H1 (cell line): ENCODE results near the gene GLP1R.

Experiments
- CHD1 ChIP-seq: IDR thresholded peaks from 2 replicates; pipeline ENCODE4 v1.6.1; 2012; ENCODE audit warnings: low read depth, low read length, improper control_type of control experiment
- EP300 ChIP-seq, 2 experiments: IDR thresholded peaks; 1 replicate in 1 of 2; 2 replicates in 1 of 2; pipeline ENCODE4 v1.6.1; 2011 to 2012; ENCODE audit warnings: low read depth in 2 of 2, low read length in 2 of 2, mild to moderate bottlenecking in 2 of 2, borderline replicate concordance in 1 of 2, inconsistent platforms in 1 of 2, moderate library complexity in 1 of 2
- EZH2 ChIP-seq: fragments of 200-600 bp; sonication (generic); IDR thresholded peaks from 2 replicates; pipeline ENCODE4 v1.7.1; 2012; ENCODE audit warnings: low read depth, mild to moderate bottlenecking, moderate library complexity, low read length, inconsistent platforms; ENCODE audit not compliant: severe bottlenecking
- GABPA ChIP-seq: IDR thresholded peaks from 2 replicates; pipeline ENCODE4 v1.6.1; 2011; ENCODE audit warnings: mild to moderate bottlenecking, low read length, moderate library complexity, borderline replicate concordance; ENCODE audit not compliant: insufficient read depth
- KDM1A ChIP-seq: fragments of 200-600, 300-600 bp; sonication (generic); IDR thresholded peaks from 2 replicates; pipeline ENCODE4 v1.7.1; 2016; ENCODE audit warnings: mild to moderate bottlenecking, low read length, borderline replicate concordance
- MAFK ChIP-seq: IDR thresholded peaks from 2 replicates; pipeline ENCODE4 v1.6.1; 2012; ENCODE audit warnings: low read depth, mild to moderate bottlenecking, improper control_type of control experiment, low read length
- POLR2A ChIP-seq, 2 experiments: IDR thresholded peaks; 1 replicate in 1 of 2; 2 replicates in 1 of 2; pipeline ENCODE4 v1.6.1; 2011; ENCODE audit warnings: low read depth in 2 of 2, low read length in 2 of 2, mild to moderate bottlenecking in 2 of 2; ENCODE audit errors: control extremely low read depth in 1 of 2
- POLR2AphosphoS5 ChIP-seq: IDR thresholded peaks from 2 replicates; pipeline ENCODE4 v1.6.1; 2011; ENCODE audit warnings: low read depth, low read length
- RBBP5 ChIP-seq: IDR thresholded peaks from 2 replicates; pipeline ENCODE4 v1.7.1; 2012; ENCODE audit warnings: low read depth, mild to moderate bottlenecking, inconsistent platforms, low read length, moderate library complexity, borderline replicate concordance
- RFX5 ChIP-seq: IDR thresholded peaks from 2 replicates; pipeline ENCODE4 v1.6.1; 2011; ENCODE audit warnings: low read depth, low read length, improper control_type of control experiment, borderline replicate concordance
- TAF1 ChIP-seq: IDR thresholded peaks from 2 replicates; pipeline ENCODE4 v1.6.1; 2011; ENCODE audit warnings: mild to moderate bottlenecking, low read depth, low read length
- ZNF274 ChIP-seq: IDR thresholded peaks from 2 replicates; pipeline ENCODE4 v1.7.0; 2012; ENCODE audit warnings: low read length, borderline replicate concordance; ENCODE audit errors: extremely low read depth
- TF ChIP-seq, protein P1 (sequence below), 3 experiments: IDR thresholded peaks; 1 replicate in 2 of 3; 2 replicates in 1 of 3; pipeline versions ENCODE4 v1.5.1 to v1.6.1; 2011; ENCODE audit warnings: low read length in 3 of 3, mild to moderate bottlenecking in 3 of 3, inconsistent platforms in 2 of 3, low read depth in 1 of 3, moderate library complexity in 1 of 3; ENCODE audit not compliant: insufficient read depth in 1 of 3; ENCODE audit errors: control extremely low read depth in 1 of 3
- TF ChIP-seq, protein P2 (sequence below): IDR thresholded peaks from 2 replicates; pipeline ENCODE4 v1.6.1; 2012; ENCODE audit warnings: inconsistent platforms

DNA sequence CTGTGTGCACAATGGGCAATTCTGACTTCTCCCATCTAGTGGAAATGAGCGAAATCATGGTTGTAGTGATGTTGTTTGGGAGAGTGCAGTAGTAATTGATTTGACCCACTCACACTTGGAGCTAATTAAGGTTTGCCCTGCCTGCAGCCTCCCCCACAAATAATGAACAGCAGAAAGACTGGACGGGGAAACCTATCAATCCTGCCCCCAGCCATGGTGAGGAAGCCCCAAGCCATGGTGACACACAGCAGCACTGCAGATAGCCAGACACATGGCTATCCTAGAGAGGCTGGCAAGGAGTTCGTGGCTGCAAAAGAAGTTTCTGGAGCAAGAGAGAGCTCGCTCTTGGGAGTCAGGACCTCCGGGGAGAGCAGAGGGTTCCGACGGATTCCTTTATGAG, 38.6 kb downstream of the GLP1R start:
- TF ChIP-seq CHD1: no peak
- TF ChIP-seq, protein P1, sequence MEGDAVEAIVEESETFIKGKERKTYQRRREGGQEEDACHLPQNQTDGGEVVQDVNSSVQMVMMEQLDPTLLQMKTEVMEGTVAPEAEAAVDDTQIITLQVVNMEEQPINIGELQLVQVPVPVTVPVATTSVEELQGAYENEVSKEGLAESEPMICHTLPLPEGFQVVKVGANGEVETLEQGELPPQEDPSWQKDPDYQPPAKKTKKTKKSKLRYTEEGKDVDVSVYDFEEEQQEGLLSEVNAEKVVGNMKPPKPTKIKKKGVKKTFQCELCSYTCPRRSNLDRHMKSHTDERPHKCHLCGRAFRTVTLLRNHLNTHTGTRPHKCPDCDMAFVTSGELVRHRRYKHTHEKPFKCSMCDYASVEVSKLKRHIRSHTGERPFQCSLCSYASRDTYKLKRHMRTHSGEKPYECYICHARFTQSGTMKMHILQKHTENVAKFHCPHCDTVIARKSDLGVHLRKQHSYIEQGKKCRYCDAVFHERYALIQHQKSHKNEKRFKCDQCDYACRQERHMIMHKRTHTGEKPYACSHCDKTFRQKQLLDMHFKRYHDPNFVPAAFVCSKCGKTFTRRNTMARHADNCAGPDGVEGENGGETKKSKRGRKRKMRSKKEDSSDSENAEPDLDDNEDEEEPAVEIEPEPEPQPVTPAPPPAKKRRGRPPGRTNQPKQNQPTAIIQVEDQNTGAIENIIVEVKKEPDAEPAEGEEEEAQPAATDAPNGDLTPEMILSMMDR (IDR thresholded peaks at IDR 0.05; ENCODE audit: control extremely low read depth in 1 of 3, insufficient read depth in 1 of 3, low read depth in 1 of 3, low read length in 3 of 3): no peak
- no peak for TF ChIP-seq POLR2A (IDR thresholded peaks at IDR 0.05; ENCODE audit: control extremely low read depth in 1 of 2, low read depth in 2 of 2, low read length in 2 of 2)
- TF ChIP-seq, protein P2, sequence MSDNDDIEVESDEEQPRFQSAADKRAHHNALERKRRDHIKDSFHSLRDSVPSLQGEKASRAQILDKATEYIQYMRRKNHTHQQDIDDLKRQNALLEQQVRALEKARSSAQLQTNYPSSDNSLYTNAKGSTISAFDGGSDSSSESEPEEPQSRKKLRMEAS: no peak
- no peak for TF ChIP-seq RBBP5
- TF ChIP-seq RFX5: no peak
- no peak for TF ChIP-seq GABPA
- TF ChIP-seq KDM1A: no peak
- TF ChIP-seq MAFK: no peak
- no peak for TF ChIP-seq POLR2AphosphoS5
- no peak for TF ChIP-seq EZH2
- no peak for TF ChIP-seq TAF1
- no peak for TF ChIP-seq ZNF274
- TF ChIP-seq EP300 (IDR thresholded peaks at IDR 0.05; ENCODE audit: borderline replicate concordance in 1 of 2, low read depth in 2 of 2, low read length in 2 of 2): no peak
